NCI-H2196 treated with DMSO at 0.1 percent for 48 hours (cell line): Measurements from ENCODE around the gene KRT32.
"Not testable (repeated sequence)": the region's sequence is repeated elsewhere in the genome, so short reads cannot be mapped to it uniquely, and the experiment has no call there.

Experiments
- DNase-seq: peaks from one replicate; lab custom pipeline; 2025; ENCODE audit not compliant: unreplicated experiment; lab: John Stamatoyannopoulos, UW

The KRT32 gene

DNA sequence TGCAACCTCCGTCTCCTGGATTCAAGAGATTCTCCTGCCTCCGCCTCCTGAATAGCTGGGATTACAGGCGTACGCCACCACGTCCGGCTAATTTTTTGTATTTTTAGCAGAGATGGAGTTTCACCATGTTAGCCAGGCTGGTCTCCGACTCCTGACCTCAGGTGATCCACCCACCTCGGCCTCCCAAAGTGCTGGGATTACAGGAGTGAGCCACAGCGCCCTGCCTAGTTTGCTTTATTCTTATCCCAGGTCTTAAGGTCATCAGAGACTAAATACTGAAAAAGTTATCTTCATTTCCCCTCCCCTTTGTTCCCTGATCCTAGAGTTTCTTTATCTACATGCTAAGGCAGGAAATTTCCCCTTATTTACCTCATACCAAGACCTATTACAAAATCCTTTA lies 36.8 kb downstream of the KRT32 start:
- not testable (repeated sequence) for DNase-seq

DNA sequence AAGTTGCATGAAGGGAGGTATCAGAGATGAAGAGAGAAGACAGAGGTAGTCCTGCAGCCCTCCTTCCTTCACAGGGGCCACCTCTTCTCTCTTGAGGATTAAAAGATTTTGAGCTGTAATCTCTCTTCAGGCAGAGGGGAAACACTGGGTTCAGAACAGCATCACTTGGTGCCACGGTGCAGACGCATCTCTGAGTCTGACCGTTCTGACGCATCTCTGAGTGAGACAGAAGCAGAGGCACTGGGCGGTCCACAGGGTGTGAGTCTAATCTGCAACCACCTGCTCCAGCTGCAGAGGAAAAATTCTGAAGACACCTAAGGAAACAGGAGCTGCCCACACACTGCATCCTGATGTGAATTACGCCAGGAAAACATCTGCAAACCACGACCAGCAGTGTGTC lies 37.5 kb downstream of the KRT32 start:
- DNase-seq = no peak

DNA sequence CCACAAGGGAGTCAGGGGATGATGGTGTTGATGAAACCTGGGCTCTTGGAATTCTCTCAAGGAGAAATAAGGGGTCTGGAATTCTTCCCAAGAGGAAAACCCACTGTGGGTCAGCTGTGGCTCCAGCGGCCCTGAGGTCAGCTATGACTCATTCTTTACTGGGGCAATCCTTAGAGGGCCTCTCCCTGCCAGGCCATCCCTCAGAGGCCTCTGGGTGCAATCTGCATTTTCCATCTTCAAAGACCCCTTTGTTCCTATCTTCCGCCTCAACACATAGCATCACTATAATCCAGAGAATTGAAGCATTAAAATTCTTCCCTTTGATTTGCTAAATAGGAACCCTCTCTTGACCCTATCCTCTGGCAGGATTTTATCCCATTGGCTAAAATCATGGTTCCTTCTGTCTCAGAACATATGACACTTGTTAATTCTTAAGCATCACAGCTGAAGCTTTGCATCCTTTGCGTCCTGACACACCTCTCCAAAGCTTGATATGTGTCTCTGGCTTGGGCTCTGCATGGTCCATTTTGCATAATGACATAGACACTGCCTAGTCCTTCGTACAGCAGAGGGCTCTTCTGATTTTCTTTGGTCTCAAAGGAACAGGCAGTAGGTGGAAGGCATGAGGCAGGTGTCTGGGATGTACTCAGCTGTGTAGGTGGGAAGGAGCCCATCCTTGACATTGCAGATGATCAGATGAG lies 38.4 kb downstream of the KRT32 start:
- DNase-seq = no peak

DNA sequence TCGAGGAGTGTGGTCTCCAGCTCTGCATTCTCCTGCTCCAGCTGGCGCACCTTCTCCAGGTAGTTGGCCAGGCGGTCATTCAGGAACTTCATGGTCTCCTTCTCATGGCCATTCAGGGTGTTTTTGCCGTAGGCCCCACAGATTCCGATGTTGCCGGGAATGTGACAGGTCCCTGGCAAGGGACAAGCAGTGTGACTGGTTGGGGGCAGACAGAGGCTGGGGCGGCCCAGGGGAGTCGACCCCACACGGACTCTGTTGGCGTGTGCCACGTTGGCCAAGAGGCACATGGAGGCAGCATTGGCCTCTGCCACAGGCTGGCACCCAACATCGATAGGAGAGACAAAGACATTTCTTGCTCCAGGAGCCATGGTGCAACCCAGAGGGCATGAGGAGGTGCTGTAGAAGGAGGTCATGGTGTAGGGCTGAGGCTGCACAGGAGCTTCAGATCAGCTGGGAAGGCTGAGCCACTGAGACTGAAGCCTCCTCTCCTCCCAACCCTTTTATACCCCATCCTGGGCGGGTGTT lies 43.0 kb downstream of the KRT32 start, which contains the start of gene KRT37:
Gene KRT37 (minus strand): TSS at position 475 of the 525 bp plus-strand sequence. CDS start 62 bp downstream, at position 413.
- DNase-seq = no peak

DNA sequence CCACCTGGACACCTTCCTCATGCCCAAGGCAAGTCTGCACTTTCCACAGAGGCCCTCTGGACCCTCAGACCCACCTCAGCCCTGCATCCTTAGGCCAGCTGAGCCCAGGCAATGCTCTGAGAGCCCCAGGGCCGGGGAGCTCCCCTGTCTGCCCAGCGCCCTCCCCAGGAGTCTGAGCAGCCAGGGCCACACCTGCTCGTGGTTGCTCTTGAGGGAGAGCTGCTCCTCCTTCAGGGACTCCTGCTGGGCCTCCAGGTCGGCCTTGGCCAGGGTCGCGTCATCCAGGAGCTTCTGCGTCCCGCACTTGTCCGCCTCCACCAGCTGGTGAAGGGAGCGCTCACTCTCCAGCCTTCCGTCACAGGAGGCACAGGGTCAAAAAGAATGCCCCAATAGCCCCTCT lies 44.6 kb downstream of the KRT32 start:
- not testable (repeated sequence) for DNase-seq

DNA sequence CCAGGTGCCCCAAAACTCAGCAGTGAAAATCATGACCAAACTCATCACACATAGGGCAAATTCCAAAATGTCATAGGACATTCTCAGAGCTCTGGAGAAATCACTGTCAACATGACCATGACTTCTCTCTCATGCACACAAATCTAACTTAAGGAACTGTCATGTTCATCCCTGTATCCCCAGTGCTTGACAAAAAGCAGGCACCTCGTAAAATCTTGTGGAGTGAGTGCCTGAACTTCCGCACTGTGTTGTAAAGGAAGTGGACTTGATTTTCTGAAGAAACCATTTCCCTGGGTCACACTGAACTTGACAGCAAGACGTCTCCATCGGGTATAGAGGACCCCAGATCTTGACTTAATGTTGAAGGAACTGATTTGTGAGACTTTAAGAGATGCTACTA lies 45.6 kb downstream of the KRT32 start:
- DNase-seq = no peak

DNA sequence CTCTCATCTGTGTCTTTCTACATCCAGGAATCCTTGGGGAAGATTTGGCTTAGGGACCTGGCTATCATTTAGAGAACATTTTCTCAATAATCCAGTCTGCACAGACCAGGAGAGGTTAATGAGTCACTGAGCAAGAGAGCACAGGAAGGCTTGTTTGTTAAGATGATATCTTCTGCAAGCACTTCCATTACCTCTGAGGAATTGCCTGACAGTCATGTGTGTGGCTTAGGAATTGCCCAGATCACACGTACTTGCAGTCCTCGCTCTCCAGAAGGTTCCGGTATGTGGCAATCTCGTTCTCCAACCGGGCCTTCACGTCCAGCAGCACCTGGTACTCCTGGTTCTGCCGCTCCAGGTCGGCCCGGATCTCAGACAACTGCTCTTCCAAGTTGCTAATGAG lies 46.1 kb downstream of the KRT32 start:
- DNase-seq = no peak

DNA sequence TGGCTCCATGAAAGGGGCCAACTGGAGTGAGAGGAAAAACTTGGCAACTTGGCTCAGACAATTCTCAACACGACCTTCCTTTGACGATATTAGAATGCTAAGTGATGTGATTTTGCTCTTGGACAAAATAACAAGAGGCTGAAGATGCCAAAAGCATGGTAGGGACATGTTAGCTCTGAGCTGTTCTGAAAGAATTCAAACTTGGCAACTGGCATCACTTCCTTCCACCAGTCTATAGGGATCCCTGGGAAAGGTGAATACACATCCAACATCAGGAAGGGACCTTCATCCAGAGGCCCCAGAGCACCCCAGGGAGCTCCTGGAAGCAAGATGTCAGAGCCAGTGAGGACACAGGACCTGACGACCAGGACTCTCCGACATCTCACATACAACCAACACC lies 47.1 kb downstream of the KRT32 start:
- no peak for DNase-seq

DNA sequence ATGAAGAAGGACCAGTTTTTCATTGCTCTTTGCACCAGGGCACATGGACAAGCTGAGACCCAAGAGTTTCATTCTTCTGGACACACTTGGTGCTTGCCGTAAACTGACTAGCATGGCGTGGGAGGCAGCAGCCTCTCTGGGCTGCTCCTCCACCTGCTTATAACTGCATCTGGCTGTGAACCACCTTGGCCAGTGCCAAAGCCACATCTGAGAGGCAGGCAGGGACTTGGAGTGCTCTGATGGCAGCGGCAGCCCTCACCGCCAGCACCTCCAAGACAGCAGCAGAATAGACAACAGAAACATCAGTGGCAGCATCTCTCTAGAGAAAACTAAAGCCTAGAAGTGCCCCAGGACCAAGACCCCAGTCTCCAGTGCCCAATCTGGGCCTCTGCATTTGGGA lies 47.5 kb downstream of the KRT32 start:
- DNase-seq = no peak

DNA sequence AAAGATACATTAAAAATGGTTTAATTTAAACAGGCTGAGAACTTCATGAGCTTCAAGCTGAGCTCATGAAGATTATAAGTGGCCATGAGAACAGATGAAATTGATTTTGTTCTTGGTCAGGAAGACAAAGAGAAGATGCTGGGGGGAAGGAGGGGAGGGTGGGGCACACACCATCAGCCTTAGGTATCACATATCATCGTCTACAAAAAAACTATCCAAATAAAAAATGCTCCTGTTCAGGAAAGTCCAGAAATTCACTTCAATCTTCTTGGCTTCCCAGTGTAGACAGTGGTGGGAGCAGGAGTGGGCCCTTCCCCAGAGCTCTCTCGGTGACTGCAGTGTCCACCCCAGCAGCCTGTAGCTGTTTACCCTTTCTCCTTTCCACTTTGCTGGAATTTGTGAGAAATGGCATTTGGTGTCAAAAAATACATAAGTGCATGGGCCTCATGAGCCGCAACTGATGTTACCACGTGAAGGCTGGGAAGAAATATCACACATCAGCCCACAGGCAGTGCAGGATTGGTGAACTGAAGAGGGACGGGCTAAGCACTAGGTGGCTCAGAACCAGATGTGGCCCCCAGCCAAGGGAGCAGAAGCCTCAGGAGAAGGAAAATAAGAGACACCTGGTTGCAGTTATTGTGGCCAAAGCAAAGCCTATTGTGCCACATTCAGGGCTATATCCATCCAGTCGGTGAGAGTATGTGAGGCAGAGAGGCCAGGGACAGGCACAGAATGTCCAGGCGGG lies 48.9 kb downstream of the KRT32 start:
- DNase-seq = no peak

DNA sequence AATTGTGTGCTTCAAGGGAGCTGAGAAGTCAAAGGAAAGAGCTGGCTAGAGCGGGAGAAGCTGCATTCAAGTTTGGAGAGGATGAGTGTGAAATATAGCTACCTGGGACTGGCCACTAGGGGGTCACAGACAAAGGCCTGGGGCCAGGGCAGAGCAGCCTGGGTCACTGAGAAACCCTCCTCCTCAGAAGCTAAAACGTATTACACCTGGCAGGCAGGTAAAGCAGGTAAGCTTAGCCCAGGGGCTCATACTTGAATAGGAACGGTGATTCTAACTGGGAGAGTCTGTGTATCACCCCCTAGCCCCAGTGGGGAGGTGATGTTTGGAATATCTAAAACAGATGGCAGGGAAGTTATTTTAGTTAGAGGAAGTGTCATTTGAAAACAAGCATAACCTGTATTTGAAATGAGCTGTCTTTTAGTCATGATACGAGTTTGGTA lies 49.6 kb downstream of the KRT32 start:
- DNase-seq = no peak

DNA sequence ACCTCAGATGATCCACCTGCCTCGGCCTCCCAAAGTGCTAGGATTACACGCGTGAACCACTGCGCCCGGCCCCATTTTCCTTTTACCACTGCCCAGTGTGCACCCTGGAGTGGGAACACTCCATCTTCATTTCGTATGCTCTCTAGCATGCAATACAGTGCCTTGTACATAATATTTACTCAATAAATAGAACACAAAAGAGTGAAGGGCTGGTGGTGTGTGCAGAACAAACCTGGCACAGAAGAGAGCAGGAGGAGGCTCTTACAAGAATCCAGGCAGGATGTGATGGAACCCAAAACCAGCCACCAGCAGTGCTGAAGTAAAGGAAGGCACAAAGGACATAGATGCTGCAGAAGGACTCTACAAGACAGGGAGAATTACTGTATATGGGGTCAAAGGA lies 50.1 kb downstream of the KRT32 start:
- no peak for DNase-seq

DNA sequence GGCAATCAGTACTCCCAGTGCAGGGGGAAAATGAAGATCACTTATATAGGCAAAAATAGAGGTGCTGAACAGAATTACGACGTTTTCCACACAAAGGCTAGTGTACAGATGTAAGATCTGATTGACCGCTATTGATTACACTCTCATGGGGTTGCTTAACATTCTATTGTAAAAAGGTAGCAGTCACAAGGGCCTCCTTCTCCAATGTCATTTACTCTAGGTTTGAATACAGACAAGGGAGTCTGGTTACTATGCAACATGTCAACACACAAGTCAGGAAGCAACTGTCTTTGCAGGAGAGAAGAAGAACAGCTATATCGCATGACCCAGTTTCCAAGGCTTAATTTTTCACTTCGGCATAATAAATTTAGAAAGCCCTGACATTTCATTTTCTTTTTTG lies 50.7 kb downstream of the KRT32 start:
- no peak for DNase-seq

DNA sequence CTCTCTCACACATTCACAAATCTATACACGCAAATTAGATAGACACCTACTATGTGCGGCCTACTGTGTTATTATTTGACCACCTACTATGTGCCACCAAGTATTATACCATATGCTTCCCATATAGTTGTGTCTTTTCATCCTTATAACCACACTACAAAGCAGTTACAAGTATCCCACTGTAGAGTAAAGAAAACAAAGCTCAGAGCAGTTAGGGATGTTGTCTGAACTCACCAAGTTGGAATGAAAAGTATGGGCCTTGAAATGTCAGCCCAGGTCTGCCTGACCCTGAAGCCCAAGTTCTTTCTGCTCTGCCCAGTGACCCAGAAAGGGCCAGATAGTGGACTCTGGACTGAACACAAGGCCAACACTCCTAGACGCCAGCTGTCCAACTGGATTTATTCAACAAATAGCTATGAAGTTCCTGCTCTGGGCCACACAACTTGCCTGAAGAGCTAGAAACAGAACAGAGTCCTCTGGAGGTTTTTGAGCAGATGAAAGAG lies 51.3 kb downstream of the KRT32 start:
- no peak for DNase-seq

DNA sequence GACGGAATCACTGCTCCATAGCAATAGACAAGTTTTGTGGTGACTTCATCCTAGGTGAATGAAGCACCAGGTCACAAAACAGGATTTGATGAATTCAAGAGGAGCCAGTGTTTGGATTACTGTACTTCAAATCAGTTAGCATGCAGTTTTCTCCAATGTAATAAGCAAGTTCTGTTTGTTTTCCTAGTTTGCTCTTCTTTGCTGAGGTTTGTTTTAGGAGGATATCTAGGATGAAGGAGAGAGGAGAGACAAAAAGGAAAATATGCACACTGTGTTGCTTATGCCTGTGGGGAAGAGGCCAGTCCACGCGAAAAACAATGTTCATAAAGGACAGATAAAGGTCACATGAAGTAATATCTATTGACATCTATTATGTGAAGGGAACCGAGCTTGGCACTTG lies 51.8 kb downstream of the KRT32 start:
- no peak for DNase-seq

DNA sequence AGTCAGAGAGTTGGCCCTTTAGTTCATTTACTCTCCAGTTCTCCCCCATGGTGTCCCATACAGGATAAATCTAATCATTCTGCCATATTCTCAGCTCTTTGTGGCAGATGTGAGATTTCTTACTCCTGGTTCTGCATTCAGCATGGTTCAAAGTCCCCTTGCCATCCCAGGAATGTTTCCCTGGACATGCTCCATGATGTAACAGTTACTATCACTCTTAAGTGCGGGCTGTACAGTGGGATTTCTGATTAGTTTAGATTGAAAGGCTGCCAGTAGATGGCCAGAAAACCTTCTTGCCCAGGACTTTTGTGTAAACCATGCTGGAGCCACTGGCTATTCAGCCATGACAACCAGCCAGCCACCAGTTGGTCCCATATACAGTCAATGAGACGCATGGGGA lies 53.2 kb downstream of the KRT32 start:
- no peak for DNase-seq

DNA sequence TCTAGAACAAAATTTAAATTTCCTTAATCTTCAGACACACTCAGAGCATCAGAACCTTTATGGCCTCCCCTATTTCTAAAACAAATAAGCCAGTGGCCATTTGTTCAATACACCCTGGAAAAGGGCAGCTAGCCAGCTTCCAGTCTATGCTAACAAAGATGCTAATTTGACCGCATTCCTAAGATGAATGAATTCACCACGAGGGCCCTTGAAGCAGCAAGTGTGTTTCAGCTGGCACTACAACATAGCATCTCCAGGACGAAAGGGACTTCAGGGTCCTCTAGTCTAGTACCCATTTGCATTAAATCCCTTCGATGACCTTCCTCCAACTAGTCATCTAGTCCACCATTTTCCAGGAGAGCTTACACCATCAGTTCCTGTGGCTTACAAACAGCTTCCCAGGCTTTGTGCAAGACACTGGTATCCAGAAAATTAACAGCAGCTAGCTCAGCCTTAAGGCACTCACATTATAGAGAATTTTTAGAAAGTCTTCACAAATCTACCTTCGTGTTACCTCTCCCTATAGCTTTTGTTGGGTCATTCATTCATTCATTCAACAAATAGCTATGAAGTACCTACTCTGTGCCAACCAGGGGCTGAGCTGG lies 53.7 kb downstream of the KRT32 start:
- DNase-seq = no peak

DNA sequence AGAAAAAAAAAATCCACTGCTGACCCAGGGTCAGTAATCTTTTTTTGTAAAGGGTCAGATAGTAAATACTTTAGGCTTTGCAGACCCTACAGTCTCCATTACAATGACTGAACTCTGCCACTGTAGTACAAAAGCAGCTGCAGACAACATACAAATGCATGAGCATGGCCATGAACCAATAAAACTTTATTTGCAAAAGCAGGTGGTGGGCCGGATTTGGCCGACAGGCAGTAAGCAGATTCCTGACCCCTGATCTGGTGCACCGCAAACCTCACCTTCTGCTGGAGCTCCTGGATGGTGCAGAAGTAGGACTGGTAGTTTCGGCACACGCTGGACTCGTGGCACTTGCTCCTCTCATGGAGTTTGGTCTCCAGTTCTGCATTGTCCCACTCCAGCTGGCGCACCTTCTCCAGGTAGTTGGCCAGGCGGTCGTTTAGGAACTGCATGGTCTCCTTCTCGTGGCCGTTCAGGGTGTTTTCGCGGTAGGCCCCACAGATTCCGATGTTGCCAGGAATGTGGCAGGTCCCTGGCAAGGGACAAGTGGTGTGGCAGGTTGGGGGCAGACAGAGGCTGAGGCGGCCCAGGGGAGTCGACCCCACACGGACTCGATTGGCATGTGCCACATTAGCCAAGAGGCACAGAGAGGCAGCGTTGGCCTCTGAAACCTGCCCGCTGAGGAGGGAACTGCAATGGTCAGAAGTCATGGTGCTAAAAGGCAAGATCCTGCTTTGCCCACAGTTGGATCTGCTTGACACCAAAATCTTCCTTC lies 55.9 kb downstream of the KRT32 start:
- no peak for DNase-seq
